Measurements from ENCODE around the gene ZNF780A.
A peak's percentile ranks its signal among the peaks of the same experiment; 100 is the strongest.

Gene ZNF780A

DNA sequence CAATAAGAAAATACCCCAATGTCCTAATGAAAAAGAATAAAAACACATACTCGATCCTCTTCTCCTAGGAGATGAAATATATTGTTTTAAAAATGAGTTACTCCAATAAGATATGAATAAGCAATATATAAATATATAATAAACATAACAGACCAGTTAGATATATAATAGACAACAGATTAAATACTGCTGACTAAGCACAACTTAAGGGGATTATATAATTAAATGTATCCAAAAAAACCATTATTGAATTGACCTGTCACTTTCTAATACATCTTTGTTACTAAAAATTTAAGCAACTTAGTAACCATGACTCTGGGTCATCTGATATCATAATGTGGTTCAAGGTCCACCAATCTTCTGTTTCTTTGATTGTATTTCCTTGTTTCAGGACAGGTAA, 20.7 kb downstream of the ZNF780A start:
- ATAC-seq (ENCODE audit: low read depth) (no peak), DNase-seq (ENCODE audit: low spot score) (no peak)
- Histone ChIP-seq H3K27ac (ENCODE audit: poor library complexity, severe bottlenecking) (no peak overlapping the region), H3K4me1 (ENCODE audit: insufficient read depth, poor library complexity, severe bottlenecking) (no peaks in the 10 kb centered on the region), H3K4me3 (ENCODE audit: severe bottlenecking) (no peak overlapping the region), H3K36me3 (ENCODE audit: low read depth) (peaks cover 5% of the 10 kb centered on the region), H3K9me3 (ENCODE audit: severe bottlenecking) (no peaks in the 10 kb centered on the region), H3K27me3 (ENCODE audit: insufficient read depth, poor library complexity, severe bottlenecking) (no peaks in the 10 kb centered on the region)
- TF ChIP-seq CTCF (IDR thresholded peaks at IDR 0.05; ENCODE audit: poor library complexity, severe bottlenecking), result no peak

DNA sequence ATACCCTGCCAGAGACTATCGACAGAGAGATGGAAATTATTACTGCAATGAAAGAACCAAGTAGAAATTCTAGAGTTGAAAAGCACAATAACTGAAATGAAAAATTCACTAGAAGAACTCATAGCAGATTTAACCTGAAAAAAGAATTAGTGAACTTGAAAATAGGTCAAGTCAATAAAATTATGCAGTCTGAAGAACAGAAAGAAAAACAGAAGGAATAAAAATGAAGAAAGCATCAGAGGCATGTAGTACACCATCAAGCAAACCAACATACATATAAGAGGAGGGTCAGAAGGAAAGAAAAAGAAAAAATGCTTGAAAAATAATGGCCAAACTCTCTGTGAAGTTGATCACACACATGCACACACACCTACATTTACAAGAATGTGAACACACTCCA, 31.1 kb downstream of the ZNF780A start:
- Histone ChIP-seq H3K36me3 (ENCODE audit: low read depth) (no peaks in the 10 kb centered on the region), H3K9me3 (ENCODE audit: severe bottlenecking) (peaks cover 12% of the 10 kb centered on the region), H3K27ac (ENCODE audit: poor library complexity, severe bottlenecking) (no peak overlapping the region), H3K4me3 (ENCODE audit: severe bottlenecking) (no peak overlapping the region), H3K4me1 (ENCODE audit: insufficient read depth, poor library complexity, severe bottlenecking) (peaks cover 10% of the 10 kb centered on the region), H3K27me3 (ENCODE audit: insufficient read depth, poor library complexity, severe bottlenecking) (no peaks in the 10 kb centered on the region)
- ATAC-seq (ENCODE audit: low read depth), result no peak
- DNase-seq (ENCODE audit: low spot score), result no peak
- TF ChIP-seq CTCF (IDR thresholded peaks at IDR 0.05; ENCODE audit: poor library complexity, severe bottlenecking), result no peak

GRCh38 chr19:40057166-40057565, 33.6 kb downstream of the ZNF780A start:
- no peak for ATAC-seq (ENCODE audit: low read depth)
- H3K27me3 ChIP-seq (ENCODE audit: insufficient read depth, poor library complexity, severe bottlenecking), result no peaks in the 10 kb centered on the region
- no peaks in the 10 kb centered on the region; the same call in 1 of the 2 replicates for H3K36me3 ChIP-seq (ENCODE audit: low read depth)
- H3K4me1 ChIP-seq (ENCODE audit: insufficient read depth, poor library complexity, severe bottlenecking), result peaks cover 14% of the 10 kb centered on the region
- peaks cover 12% of the 10 kb centered on the region for H3K9me3 ChIP-seq (ENCODE audit: severe bottlenecking)
- H3K27ac ChIP-seq (ENCODE audit: poor library complexity, severe bottlenecking), result no peak overlapping the region
- DNase-seq (ENCODE audit: low spot score), result no peak
- no peak for TF ChIP-seq CTCF (IDR thresholded peaks at IDR 0.05; ENCODE audit: poor library complexity, severe bottlenecking)
- H3K4me3 ChIP-seq (ENCODE audit: severe bottlenecking), result no peak overlapping the region

DNA sequence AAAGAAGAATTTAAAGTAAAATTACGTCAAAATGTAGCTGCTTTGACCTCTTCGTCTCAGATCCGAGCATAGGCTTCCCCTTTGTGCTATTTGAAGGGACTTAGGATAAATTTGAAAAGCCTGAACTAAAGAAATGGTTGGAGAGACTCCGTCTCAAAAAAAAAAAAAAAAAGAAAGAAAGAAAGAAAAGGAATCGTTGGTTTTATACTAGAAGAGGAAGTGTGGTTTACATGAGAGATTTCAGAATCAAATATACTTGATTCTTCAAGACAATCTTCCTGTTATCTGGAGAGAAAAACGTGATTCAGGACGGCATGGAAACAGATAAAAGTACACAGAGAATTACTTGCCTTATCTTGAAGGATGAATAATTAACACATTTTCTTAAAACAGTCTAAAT, 34.2 kb downstream of the ZNF780A start:
- H3K36me3 ChIP-seq (ENCODE audit: low read depth), result no peaks in the 10 kb centered on the region; the same call in 1 of the 2 replicates
- H3K27me3 ChIP-seq (ENCODE audit: insufficient read depth, poor library complexity, severe bottlenecking), result no peaks in the 10 kb centered on the region
- peaks cover 10% of the 10 kb centered on the region for H3K9me3 ChIP-seq (ENCODE audit: severe bottlenecking)
- no peak overlapping the region for H3K27ac ChIP-seq (ENCODE audit: poor library complexity, severe bottlenecking)
- peaks cover 14% of the 10 kb centered on the region for H3K4me1 ChIP-seq (ENCODE audit: insufficient read depth, poor library complexity, severe bottlenecking)
- ATAC-seq (ENCODE audit: low read depth) (no peak; the same call in 2 of the 3 replicates), DNase-seq (ENCODE audit: low spot score) (no peak)
- H3K4me3 ChIP-seq (ENCODE audit: severe bottlenecking), result peak overlapping the region; percentile 50
- TF ChIP-seq CTCF (IDR thresholded peaks at IDR 0.05; ENCODE audit: poor library complexity, severe bottlenecking), result no peak

DNA sequence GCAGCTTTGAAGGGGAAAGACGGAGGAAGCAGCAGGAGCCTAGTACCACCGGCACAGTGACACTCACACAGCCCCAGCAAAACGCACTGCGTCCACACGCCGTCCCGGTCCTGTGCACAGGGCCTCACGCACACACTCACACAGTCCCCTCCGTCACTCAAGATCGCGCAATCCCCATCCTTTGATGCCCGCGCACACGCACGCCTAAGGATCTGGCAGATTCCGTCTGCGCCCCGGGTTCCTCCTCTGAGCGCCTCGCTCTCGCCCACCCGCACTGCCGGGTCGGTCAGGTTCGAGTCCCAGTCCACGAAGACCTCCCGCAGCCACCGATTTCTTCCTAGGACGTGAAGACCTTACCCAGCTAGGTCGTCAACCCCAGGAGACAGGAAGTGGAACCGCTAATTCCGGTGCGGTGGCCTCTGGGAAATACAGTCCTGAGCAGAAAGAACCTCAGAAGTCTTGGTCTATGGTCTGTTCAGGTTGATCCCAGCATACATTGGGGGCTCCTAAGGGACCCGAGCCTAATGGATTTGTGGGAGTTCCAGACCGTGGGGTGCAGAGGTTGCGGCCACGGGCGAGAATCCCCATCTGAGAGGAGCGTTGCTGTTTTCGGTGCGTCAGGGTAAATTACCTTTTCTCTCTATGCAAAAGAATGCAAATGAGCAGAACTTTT, 34.8 kb downstream of the ZNF780A start, which contains the start of gene ZNF780B:
ZNF780B (minus strand) TSS at position 400 of the 673 bp plus-strand sequence. CDS start 5,899 bp downstream, outside the sequence.
- H3K36me3 ChIP-seq (ENCODE audit: low read depth), result no peaks in the 10 kb centered on the region; the same call in 1 of the 2 replicates
- ATAC-seq (ENCODE audit: low read depth), result peak; percentile 94
- H3K4me1 ChIP-seq (ENCODE audit: insufficient read depth, poor library complexity, severe bottlenecking), result peaks cover 14% of the 10 kb centered on the region
- peak within 1 kb of the TSS; percentile 50 for H3K4me3 ChIP-seq (ENCODE audit: severe bottlenecking)
- no peak for TF ChIP-seq CTCF (IDR thresholded peaks at IDR 0.05; ENCODE audit: poor library complexity, severe bottlenecking)
- H3K27me3 ChIP-seq (ENCODE audit: insufficient read depth, poor library complexity, severe bottlenecking), result no peaks in the 10 kb centered on the region
- peaks cover 10% of the 10 kb centered on the region for H3K9me3 ChIP-seq (ENCODE audit: severe bottlenecking)
- H3K27ac ChIP-seq (ENCODE audit: poor library complexity, severe bottlenecking), result peak within 1 kb of the TSS; percentile 24
- peak; percentile 61 for DNase-seq (ENCODE audit: low spot score)
